Smooth muscle cell (in vitro differentiated cells): Measurements from ENCODE around the gene KCNE2. TPM values are rescaled to one million over a fixed set of nuclear protein-coding genes. Genes with fewer than 3 reads are reported as not detected.
A peak's percentile ranks its signal among the peaks of the same experiment; 100 is the strongest.

Experiments
- DNase-seq: peaks from one replicate; lab custom pipeline; 2025; ENCODE audit not compliant: unreplicated experiment; lab: John Stamatoyannopoulos, UW
- H2AFZ ChIP-seq: fragments of 200-600 bp; sonication (generic); 2 replicates; pipeline ENCODE4 v1.6.0; 2016; ENCODE audit warnings: antibody characterized with exemption, low read depth, mild to moderate bottlenecking
- H3F3A ChIP-seq: fragments of 200-600 bp; sonication (generic); 2 replicates; pipeline ENCODE4 v1.6.0; 2017; ENCODE audit warnings: antibody characterized with exemption, low read depth
- H3K27ac ChIP-seq: fragments of 200-600 bp; sonication (generic); 2 replicates; pipeline ENCODE4 v1.5.1; 2016; ENCODE audit warnings: low read depth, mild to moderate bottlenecking
- H3K27me3 ChIP-seq: fragments of 200-600 bp; sonication (generic); 2 replicates; pipeline ENCODE4 v1.6.1; 2016; ENCODE audit warnings: low read depth, mild to moderate bottlenecking
- H3K36me3 ChIP-seq: fragments of 200-600 bp; sonication (generic); 2 replicates; pipeline ENCODE4 v1.5.1; 2016; ENCODE audit warnings: low read depth
- H3K4me1 ChIP-seq: fragments of 200-600 bp; sonication (generic); 2 replicates; pipeline ENCODE4 v1.5.1; 2016; ENCODE audit warnings: low read depth
- H3K4me2 ChIP-seq: fragments of 200-600 bp; sonication (generic); 2 replicates; pipeline ENCODE4 v1.6.0; 2016; ENCODE audit warnings: mild to moderate bottlenecking
- H3K4me3 ChIP-seq: fragments of 200-600 bp; sonication (generic); 2 replicates; pipeline ENCODE4 v1.5.1; 2016; ENCODE audit warnings: mild to moderate bottlenecking
- H3K79me2 ChIP-seq: fragments of 200-600 bp; sonication (generic); 2 replicates; pipeline ENCODE4 v1.6.0; 2016; ENCODE audit warnings: low read depth, mild to moderate bottlenecking
- H3K9ac ChIP-seq: fragments of 200-600 bp; sonication (generic); 2 replicates; pipeline ENCODE4 v1.6.0; 2016; ENCODE audit warnings: low read depth
- H3K9me3 ChIP-seq: fragments of 200-600 bp; sonication (generic); replicated peaks from 2 replicates; pipeline ENCODE4 v1.5.1; 2016; ENCODE audit warnings: low read depth
- H4K20me1 ChIP-seq: fragments of 200-600 bp; sonication (generic); 2 replicates; pipeline ENCODE4 v1.6.0; 2016; ENCODE audit warnings: low read depth
- CTCF ChIP-seq: fragments of 200-600 bp; sonication (generic); IDR thresholded peaks from 2 replicates; pipeline ENCODE4 v1.5.1; 2017; ENCODE audit warnings: borderline replicate concordance, mild to moderate bottlenecking, antibody characterized with exemption; ENCODE audit not compliant: insufficient read depth, poor library complexity, severe bottlenecking
- WGBS: methylation state at CpG from one replicate; pipeline ENCODE4 v1.1.7; 2016; ENCODE audit warnings: low lambda C conversion rate; 5-methylcytosine and 5-hydroxymethylcytosine counted together
- polyA plus RNA-seq: library from polyadenylated mRNA; unstranded; fragments of >200 nt; fragmentation: Nextera tagmentation; extraction: Ambion mirVana; gene quantifications from 2 replicates; pipeline ENCODE4 v1.2.1, GENCODE V29; 2016
- total RNA-seq: library from RNA; depleted of rRNA; stranded (reverse); fragments of >200 nt; gene quantifications from 2 replicates; pipeline ENCODE4 v1.2.3, GENCODE V29; 2014

Gene KCNE2
- total and polyA plus RNA-seq, 2 experiments from 2014 or later = 1.1 TPM; not detected in 1

GRCh38 chr21:34355570-34355969 is 8.2 kb upstream of the KCNE2 start:
- no peak for TF ChIP-seq CTCF
- 99% methylated on average over 5 of the region's 5 CpGs for WGBS
- no peaks in the 10 kb centered on the region for H3K9me3 ChIP-seq
- H2AFZ ChIP-seq = no peak overlapping the region
- H3K9ac ChIP-seq = no peak overlapping the region
- no peak overlapping the region for H3K4me3 ChIP-seq
- no peak overlapping the region for H3K27ac ChIP-seq
- no peaks in the 10 kb centered on the region for H3K36me3 ChIP-seq
- no peak for DNase-seq
- no peak overlapping the region for H3K4me2 ChIP-seq
- no peaks in the 10 kb centered on the region for H3F3A ChIP-seq
- no peaks in the 10 kb centered on the region for H4K20me1 ChIP-seq
- no peaks in the 10 kb centered on the region for H3K4me1 ChIP-seq
- H3K79me2 ChIP-seq = no peaks in the 10 kb centered on the region
- no peaks in the 10 kb centered on the region for H3K27me3 ChIP-seq

- 98% methylated on average over 2 of the region's 2 CpGs for WGBS
- no peaks in the 10 kb centered on the region for H3K4me1 ChIP-seq
- H3F3A ChIP-seq = no peaks in the 10 kb centered on the region
- H4K20me1 ChIP-seq = no peaks in the 10 kb centered on the region
- H3K27ac ChIP-seq = no peak overlapping the region
- H2AFZ ChIP-seq = no peak overlapping the region
- DNase-seq = no peak
- H3K36me3 ChIP-seq = no peaks in the 10 kb centered on the region
- H3K9ac ChIP-seq = no peak overlapping the region
- no peak overlapping the region for H3K4me2 ChIP-seq
- no peaks in the 10 kb centered on the region for H3K9me3 ChIP-seq
- TF ChIP-seq CTCF = no peak
- H3K27me3 ChIP-seq = no peaks in the 10 kb centered on the region
- no peaks in the 10 kb centered on the region for H3K79me2 ChIP-seq
- H3K4me3 ChIP-seq = no peak overlapping the region
These were observed 5.9 kb upstream of the KCNE2 start for GRCh38 chr21:34357889-34358288.

GRCh38 chr21:34358866-34359265 is 4.9 kb upstream of the KCNE2 start:
- no peak overlapping the region for H3K9ac ChIP-seq
- WGBS = 43% methylated on average over 1 of the region's 1 CpG
- H3K9me3 ChIP-seq = no peaks in the 10 kb centered on the region
- H3K36me3 ChIP-seq = no peaks in the 10 kb centered on the region
- H3K27me3 ChIP-seq = no peaks in the 10 kb centered on the region
- no peak for DNase-seq
- H3K79me2 ChIP-seq = no peaks in the 10 kb centered on the region
- H3K4me2 ChIP-seq = no peak overlapping the region
- no peak overlapping the region for H3K4me3 ChIP-seq
- H3K27ac ChIP-seq = no peak overlapping the region
- no peak overlapping the region for H2AFZ ChIP-seq
- no peaks in the 10 kb centered on the region for H3K4me1 ChIP-seq
- no peaks in the 10 kb centered on the region for H3F3A ChIP-seq
- H4K20me1 ChIP-seq = no peaks in the 10 kb centered on the region
- TF ChIP-seq CTCF = no peak

- no peak overlapping the region for H3K4me2 ChIP-seq
- no peaks in the 10 kb centered on the region for H3K79me2 ChIP-seq
- H3K9me3 ChIP-seq = no peaks in the 10 kb centered on the region
- peaks cover under 1% of the 10 kb centered on the region for H3K4me1 ChIP-seq
- H2AFZ ChIP-seq = no peak overlapping the region
- no peak overlapping the region for H3K9ac ChIP-seq
- 90% methylated on average over 12 of the region's 12 CpGs for WGBS
- H3K36me3 ChIP-seq = no peaks in the 10 kb centered on the region
- no peaks in the 10 kb centered on the region for H3F3A ChIP-seq
- H3K27ac ChIP-seq = no peak overlapping the region
- TF ChIP-seq CTCF = peak; percentile 1
- DNase-seq = no peak
- H3K27me3 ChIP-seq = no peaks in the 10 kb centered on the region
- H3K4me3 ChIP-seq = no peak overlapping the region
- no peaks in the 10 kb centered on the region for H4K20me1 ChIP-seq
These were observed 3.1 kb upstream of the KCNE2 start for GRCh38 chr21:34360488-34361241.
